Memory B cell (primary cell): ENCODE measurements around the gene HOXA3.

ENCODE experiments used
- ATAC-seq: fragments of 150-1000 bp; cut with Tn5 transposase; 2 replicates; pipeline ENCODE4 v1.10.0; 2021; ENCODE audit warnings: low read depth, mild to moderate bottlenecking, moderate library complexity
- DNase-seq, 2 donors: peaks; one replicate each; pipeline ENCODE4 v3.0.0; 2022; ENCODE audit warnings: low spot score in 2 of 2
- H3K27ac Mint-ChIP-seq: one replicate; pipeline ENCODE4 v1.8.0; 2022; ENCODE audit warnings: mild to moderate bottlenecking, moderate library complexity, mixed read lengths
- H3K27me3 Mint-ChIP-seq: one replicate; pipeline ENCODE4 v1.8.0; 2022; ENCODE audit warnings: mixed read lengths
- H3K36me3 Mint-ChIP-seq: one replicate; pipeline ENCODE4 v1.8.0; 2022; ENCODE audit warnings: mild to moderate bottlenecking, mixed read lengths
- H3K4me1 Mint-ChIP-seq: one replicate; pipeline ENCODE4 v1.8.0; 2022; ENCODE audit warnings: mixed read lengths
- H3K4me3 Mint-ChIP-seq: one replicate; pipeline ENCODE4 v1.8.0; 2022; ENCODE audit warnings: mild to moderate bottlenecking, moderate library complexity, mixed read lengths
- H3K9me3 Mint-ChIP-seq: one replicate; pipeline ENCODE4 v1.8.0; 2022; ENCODE audit warnings: mixed read lengths

Gene HOXA3

DNA sequence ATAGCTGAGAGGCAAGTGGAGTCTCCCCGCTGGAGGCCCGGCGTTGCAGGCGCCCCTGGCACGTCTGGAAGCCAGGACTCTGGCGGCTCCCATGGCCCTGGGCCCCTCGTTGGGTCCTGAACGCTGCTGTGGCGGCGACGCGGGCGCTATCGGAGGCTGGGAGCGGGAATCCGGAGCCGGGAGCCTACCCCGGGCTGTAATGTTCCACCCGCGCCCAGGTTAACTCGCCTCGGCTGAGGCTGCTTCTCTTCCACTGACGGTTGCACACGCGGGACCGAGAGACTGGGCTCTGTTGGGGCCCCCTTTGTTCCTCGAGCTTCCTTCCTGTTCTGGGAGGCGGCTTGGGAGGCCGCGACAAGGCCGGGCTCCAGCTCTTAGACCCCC is 7.6 kb downstream of the HOXA3 start:
- H3K36me3 Mint-ChIP-seq: no peaks in the 10 kb centered on the region
- no peak overlapping the region for H3K4me3 Mint-ChIP-seq
- ATAC-seq: no peak
- H3K27ac Mint-ChIP-seq: no peak overlapping the region
- H3K9me3 Mint-ChIP-seq: no peaks in the 10 kb centered on the region
- H3K27me3 Mint-ChIP-seq: peaks cover 16% of the 10 kb centered on the region
- no peak for DNase-seq
- peaks cover 13% of the 10 kb centered on the region for H3K4me1 Mint-ChIP-seq

DNA sequence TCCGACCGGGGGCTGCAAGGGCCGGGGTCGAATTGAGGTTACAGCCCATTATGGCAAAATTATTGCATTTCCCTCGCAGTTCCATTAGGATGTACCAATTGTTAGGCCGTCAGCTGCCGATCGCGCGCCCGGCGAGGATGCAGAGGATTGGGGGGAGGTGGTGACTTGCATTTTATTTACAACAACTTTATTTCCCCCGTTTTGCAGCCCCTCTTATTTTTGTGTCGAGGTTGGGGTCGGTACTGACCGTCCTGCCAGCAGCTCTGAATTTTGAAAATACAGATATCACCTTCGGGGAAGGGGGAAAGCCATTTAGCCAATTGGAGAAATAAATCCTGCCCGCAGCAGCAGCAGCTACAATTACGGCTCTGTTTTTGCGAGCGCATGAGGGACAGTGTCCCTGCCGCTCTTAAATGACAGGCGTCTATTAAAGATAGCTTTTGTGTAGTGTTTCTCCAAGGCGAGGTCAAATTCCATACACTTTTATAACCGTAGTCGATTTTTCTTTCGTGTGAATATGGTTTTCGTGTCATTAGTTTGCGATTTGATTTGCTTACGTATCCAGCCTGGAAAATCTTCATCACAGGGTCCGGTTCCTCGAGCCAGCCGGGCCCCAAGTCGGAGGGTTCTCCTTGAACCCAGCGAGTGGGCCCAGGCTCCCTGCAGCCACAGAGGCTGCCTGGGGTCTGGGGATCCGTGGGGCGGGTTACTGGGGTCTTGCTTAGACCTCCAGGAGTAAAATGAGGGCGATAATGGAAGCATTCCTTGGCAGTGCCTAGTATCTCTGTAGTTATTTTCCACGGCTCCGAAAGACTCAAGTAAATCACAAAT is 8.2 kb downstream of the HOXA3 start:
- H3K4me1 Mint-ChIP-seq: peaks cover 13% of the 10 kb centered on the region
- ATAC-seq (no peak), DNase-seq (no peak)
- H3K27me3 Mint-ChIP-seq: peaks cover 16% of the 10 kb centered on the region
- no peak overlapping the region for H3K4me3 Mint-ChIP-seq
- no peak overlapping the region for H3K27ac Mint-ChIP-seq
- H3K36me3 Mint-ChIP-seq: no peaks in the 10 kb centered on the region
- H3K9me3 Mint-ChIP-seq: no peaks in the 10 kb centered on the region

DNA sequence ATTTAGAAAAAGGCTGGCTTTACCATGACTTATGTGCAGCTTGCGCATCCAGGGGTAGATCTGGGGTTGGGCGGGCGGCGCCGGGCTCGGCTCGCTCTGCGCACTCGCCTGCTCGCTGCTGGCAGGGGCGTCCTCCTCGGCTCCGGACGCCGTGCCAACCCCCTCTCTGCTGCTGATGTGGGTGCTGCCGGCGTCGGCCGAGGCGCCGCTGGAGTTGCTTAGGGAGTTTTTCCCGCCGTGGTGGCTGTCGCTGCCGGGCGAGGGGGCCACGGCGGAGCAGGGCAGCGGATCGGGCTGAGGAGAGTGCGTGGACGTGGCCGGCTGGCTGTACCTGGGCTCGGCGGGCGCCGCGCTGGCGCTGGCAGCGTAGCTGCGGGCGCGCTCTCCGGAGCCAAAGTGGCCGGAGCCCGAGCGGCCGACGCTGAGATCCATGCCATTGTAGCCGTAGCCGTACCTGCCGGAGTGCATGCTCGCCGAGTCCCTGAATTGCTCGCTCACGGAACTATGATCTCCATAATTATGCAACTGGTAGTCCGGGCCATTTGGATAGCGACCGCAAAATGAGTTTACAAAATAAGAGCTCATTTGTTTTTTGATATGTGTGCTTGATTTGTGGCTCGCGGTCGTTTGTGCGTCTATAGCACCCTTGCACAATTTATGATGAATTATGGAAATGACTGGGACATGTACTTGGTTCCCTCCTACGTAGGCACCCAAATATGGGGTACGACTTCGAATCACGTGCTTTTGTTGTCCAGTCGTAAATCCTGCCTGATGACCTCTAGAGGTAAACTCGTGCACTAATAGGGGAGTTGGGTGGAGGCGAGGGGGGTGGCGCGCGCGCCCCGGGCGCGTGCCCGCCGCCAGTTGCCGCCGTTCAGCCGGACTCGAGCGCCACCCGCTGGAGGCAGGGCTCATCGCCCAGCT is 9.1 kb downstream of the HOXA3 start, which contains the start of gene HOXA5:
Gene HOXA5 (minus strand): TSS at position 659 of the 927 bp plus-strand sequence. CDS start 74 bp downstream, at position 585.
- peak; percentile 45 for ATAC-seq
- H3K9me3 Mint-ChIP-seq: no peaks in the 10 kb centered on the region
- no peak within 1 kb of the TSS for H3K27ac Mint-ChIP-seq
- H3K27me3 Mint-ChIP-seq: peaks cover 16% of the 10 kb centered on the region
- no peaks in the 10 kb centered on the region for H3K36me3 Mint-ChIP-seq
- DNase-seq: peak in 1 of 2 donors; percentile 49
- H3K4me1 Mint-ChIP-seq: peaks cover 11% of the 10 kb centered on the region
- peak within 1 kb of the TSS; percentile 46 for H3K4me3 Mint-ChIP-seq

DNA sequence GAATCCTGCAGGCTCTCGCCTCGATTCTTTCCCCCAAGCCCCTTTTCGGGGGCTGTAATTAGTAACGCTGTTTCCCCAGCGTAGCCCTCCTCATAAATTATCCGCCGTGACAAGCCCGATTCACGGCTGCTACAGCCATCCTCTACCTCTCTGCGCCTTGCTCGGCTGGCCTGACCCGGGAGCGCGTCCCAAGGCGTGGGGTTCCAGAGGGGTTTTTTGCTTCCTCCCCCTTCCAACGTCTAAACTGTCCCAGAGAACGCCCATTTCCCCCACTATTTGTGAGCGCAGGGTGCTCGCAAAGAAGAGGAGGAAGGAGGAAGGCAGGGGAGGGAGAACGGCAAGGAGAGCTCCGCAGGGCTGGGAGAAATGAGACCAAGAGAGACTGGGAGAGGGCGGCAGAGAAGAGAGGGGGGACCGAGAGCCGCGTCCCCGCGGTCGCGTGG is 9.8 kb downstream of the HOXA3 start:
- Mint-ChIP-seq H3K4me3 (peak overlapping the region; percentile 40), H3K36me3 (no peaks in the 10 kb centered on the region), H3K9me3 (no peaks in the 10 kb centered on the region), H3K4me1 (peaks cover 8% of the 10 kb centered on the region), H3K27me3 (peaks cover 16% of the 10 kb centered on the region), H3K27ac (no peak overlapping the region)
- DNase-seq (no peak), ATAC-seq (no peak)

DNA sequence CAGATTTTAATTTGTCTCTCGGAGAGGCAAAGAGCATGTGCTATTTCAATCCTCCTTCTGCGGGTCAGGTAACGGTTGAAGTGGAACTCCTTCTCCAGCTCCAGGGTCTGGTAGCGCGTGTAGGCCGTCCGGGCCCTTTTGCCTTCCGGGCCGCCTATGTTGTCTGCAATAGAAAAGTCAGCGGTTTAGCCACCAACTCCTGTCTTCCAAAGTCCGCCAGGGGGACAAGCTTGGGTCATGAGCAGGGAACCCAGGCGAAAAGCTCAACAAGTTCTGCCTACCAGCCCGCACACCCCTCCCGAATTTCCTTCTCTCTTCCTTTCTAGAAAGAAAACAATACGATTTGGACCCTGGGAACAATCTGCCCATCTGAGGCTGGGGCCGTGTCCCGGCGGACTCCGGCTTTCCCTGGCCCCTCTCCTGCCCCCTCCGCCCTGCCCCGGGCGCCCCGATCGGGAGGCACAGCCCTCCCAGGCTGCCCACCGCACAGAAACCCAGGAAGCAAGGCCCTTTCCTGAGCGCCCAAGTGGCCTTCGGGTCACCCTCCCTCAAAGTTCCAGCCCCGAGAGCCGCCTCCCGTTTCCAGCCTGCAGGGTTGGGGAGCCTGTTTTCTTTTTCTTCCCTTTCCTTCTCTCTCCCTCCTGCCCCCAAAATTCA is 10.3 kb downstream of the HOXA3 start:
- Mint-ChIP-seq H3K27me3 (peaks cover 14% of the 10 kb centered on the region), H3K9me3 (no peaks in the 10 kb centered on the region), H3K4me3 (no peak overlapping the region), H3K4me1 (peaks cover 4% of the 10 kb centered on the region), H3K27ac (no peak overlapping the region), H3K36me3 (no peaks in the 10 kb centered on the region)
- ATAC-seq: no peak
- DNase-seq: no peak

DNA sequence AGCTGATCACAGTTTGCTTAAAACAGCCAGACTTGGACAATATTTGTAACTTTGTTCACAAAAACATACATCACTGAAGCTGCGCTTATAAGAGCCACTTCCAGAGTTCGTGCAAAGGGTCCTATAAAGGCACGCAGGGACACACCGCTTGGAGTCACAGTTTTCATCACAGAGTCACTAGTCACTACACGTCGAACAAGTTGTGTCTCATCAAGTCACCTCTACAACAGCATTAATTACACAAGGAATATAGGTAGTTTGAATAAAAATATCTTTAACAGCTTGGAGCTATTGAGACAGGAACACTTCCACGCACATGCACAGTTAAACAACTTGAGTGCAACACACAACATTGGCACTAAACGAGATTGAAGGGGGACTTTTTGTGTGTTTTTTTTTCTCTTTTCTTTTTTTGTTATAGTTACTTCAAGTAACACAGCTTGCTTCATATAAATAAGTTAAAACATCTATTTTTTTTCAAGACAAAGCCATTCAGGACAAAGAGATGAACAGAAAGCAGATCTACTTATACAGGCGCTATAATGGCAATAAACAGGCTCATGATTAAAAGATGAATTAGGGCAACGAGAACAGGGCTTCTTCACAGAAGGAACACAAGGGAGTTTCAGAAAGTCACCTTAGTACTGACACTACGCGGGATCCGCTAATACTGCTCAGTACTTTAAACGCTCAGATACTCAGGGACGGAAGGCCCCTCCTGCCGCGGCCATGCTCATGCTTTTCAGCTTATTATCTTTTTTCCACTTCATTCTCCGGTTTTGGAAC is 11.1 kb downstream of the HOXA3 start:
- no peak overlapping the region for H3K4me3 Mint-ChIP-seq
- H3K36me3 Mint-ChIP-seq: no peaks in the 10 kb centered on the region
- no peak for DNase-seq
- peaks cover 9% of the 10 kb centered on the region for H3K27me3 Mint-ChIP-seq
- no peaks in the 10 kb centered on the region for H3K9me3 Mint-ChIP-seq
- ATAC-seq: no peak
- H3K4me1 Mint-ChIP-seq: peaks cover 2% of the 10 kb centered on the region
- H3K27ac Mint-ChIP-seq: no peak overlapping the region

DNA sequence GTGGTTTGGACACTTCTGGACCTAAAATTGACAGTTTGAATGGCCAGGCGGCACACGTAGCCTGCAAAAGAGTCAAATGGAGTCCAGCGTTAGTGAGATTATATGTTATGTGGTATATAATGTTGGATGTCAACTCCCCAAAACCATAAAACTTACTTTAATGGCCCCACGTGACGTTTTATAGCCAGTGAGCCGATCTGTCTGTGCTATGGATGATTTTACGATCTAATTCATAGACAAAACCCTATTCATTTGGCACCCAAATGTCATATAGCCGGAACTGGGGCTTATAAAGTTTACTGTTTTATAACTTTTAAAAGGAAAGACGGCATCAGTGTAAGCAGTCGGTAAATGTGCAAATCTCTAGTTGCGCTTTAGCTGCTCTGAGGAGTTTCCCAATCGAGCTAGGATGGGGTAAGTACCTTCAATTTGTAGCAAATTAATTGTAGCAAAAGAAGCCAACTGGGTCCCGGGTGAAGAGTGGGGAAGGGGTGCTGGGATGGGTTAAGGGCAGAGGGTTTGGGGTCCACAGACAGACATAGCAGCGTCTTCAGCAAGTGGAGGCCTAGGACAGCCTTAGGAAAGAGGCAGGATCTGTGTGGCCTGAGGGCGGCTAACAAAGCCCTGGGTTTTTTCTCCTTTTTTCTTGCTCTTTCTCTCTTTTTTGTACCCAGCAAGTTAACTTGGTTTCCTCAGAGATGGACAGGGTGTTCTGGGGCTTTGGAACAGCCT is 12.1 kb downstream of the HOXA3 start:
- Mint-ChIP-seq H3K27ac (no peak overlapping the region), H3K27me3 (peaks cover 8% of the 10 kb centered on the region), H3K4me3 (no peak overlapping the region), H3K9me3 (no peaks in the 10 kb centered on the region), H3K36me3 (no peaks in the 10 kb centered on the region), H3K4me1 (peaks cover 2% of the 10 kb centered on the region)
- ATAC-seq (no peak), DNase-seq (no peak)

DNA sequence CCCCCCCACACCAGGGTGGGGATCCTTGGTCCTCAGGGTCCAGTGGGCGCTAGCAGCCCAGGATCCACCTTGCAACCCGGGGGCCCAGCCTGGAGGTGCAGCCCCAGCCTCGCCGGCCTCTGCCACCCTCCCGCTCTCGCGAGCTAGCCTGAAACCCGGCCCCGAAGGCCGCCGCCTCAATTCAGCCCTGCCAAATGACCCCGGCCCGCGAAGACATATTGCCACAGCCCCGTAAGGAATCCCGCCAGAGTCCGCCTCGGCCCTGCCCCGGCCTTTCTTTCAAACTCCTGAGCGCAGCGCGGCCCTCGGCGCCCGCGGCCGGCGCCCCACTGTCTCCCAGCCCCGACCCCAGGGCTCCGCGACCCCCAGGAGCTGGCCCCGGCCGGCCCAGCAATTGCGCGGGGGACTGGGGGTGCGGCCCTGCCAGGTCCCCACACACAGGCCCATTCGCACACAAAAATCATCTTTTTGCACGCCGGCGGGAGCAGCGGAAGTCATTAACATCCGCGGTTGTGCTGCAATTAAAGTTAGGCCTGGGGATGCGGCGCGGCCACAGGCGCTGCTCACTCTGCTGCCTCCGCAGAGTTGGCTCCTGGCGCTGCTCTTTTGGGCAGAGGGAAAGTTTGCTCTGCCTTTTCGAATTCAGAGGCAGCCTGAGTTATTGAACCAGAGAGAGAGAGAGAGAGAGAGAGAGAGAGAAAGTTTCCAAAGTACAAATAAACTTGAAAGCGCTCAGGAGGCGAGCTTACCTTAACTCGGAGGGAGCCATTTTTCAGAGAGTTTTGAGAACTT is 12.9 kb downstream of the HOXA3 start:
- peaks cover 9% of the 10 kb centered on the region for H3K27me3 Mint-ChIP-seq
- no peak for DNase-seq

DNA sequence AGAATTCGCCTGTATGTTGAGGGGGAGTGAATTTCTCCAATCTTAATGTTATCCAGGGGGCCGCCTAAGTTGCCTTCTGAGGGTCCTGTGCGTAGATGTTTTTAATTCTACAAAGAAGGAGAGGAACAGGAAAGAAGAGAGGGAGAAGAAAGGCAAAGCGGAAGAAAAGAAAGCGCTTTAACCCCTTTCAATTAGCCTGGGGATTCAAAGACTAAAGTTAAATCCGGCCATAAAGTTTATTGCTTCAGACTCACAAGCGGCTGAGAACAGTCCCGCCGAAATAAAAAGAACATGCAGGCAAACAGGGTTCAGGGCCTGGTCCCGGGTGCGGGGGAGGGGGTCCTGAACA is 13.4 kb downstream of the HOXA3 start:
- Mint-ChIP-seq H3K36me3 (no peaks in the 10 kb centered on the region), H3K4me3 (no peak overlapping the region), H3K27me3 (peaks cover 13% of the 10 kb centered on the region), H3K9me3 (no peaks in the 10 kb centered on the region), H3K27ac (no peak overlapping the region), H3K4me1 (peaks cover 2% of the 10 kb centered on the region)
- DNase-seq (no peak), ATAC-seq (no peak)

More for the DNA sequence above, 12.9 kb downstream of the HOXA3 start:
- H3K4me3 Mint-ChIP-seq: no peak overlapping the region
- H3K27ac Mint-ChIP-seq: no peak overlapping the region
- no peaks in the 10 kb centered on the region for H3K9me3 Mint-ChIP-seq
- H3K36me3 Mint-ChIP-seq: no peaks in the 10 kb centered on the region
- H3K4me1 Mint-ChIP-seq: peaks cover 2% of the 10 kb centered on the region
- no peak for ATAC-seq

DNA sequence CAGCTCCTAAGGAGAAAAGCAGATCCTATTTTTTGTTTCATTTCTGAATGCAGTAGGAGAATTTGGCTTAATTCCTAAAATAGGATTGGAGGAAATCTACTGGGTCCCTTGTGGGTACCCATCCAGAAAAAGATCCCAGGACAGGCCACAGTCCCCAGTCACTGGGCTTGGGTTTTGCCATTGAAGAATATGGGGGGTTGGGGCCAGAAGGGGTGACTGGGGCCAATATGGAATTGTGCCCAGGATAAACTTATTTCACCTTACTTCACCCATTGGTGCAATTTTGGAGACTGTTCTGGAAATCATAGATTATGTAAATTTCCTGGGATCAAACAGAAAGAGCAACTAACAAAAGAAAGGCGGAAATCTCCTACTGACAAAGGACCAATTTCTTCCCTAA is 13.9 kb downstream of the HOXA3 start:
- Mint-ChIP-seq H3K9me3 (no peaks in the 10 kb centered on the region), H3K4me3 (no peak overlapping the region), H3K27me3 (peaks cover 17% of the 10 kb centered on the region), H3K27ac (no peak overlapping the region), H3K36me3 (no peaks in the 10 kb centered on the region), H3K4me1 (peaks cover 2% of the 10 kb centered on the region)
- no peak for ATAC-seq
- no peak for DNase-seq

DNA sequence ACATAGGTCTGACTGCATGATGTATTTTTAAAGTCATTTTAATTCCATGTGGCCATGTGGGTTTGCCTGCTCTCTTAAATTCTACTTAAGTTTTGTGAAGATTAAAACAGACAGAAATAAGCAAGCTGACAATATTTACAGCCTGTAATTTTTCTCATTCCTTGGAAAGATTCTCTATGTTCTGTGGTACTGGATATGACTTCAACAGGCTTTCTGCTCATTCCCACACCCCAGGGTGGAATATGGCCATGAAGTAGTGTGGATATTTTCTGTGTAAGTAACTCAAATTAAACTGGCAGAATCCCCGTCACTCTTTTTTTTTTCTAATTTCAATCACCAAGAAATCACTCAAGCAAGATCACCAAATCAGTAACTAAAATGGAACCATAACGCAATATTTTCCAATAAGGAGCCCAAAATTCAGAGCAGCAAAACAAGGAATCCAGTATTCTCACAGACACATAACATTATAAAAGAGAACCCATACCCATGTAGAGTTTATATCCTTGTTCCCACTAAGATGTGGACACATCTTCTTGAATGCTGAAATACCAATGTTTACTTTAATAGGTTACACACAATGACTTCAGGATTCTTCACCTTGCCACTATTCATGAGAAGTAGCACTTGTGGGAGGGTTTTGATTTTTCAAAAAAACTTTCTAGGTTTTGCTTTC is 14.6 kb downstream of the HOXA3 start:
- H3K4me1 Mint-ChIP-seq: peaks cover 2% of the 10 kb centered on the region
- H3K27ac Mint-ChIP-seq: no peak overlapping the region
- peaks cover 16% of the 10 kb centered on the region for H3K27me3 Mint-ChIP-seq
- H3K36me3 Mint-ChIP-seq: no peaks in the 10 kb centered on the region
- H3K4me3 Mint-ChIP-seq: no peak overlapping the region
- no peak for DNase-seq
- no peaks in the 10 kb centered on the region for H3K9me3 Mint-ChIP-seq
- ATAC-seq: no peak

DNA sequence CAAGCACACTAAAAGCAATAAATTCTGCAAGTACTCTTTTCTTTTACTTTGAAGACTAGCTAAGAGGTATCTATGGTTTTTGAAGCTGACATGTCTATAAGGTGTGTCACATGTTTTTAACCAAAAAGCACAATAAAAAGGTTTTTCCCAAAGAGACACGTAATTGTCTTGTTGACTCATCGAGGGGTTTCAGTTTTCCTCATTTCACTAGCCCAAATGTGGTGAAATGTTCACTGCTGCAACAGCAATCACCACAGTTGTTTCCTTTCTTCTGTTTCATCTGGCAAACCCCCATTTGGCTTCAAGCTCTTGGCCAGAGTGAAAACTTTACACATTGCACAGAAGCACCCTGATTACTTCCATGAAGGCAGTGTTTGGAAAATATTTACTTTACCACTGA is 18.0 kb downstream of the HOXA3 start:
- H3K4me1 Mint-ChIP-seq: no peaks in the 10 kb centered on the region
- no peak overlapping the region for H3K27ac Mint-ChIP-seq
- peaks cover 12% of the 10 kb centered on the region for H3K27me3 Mint-ChIP-seq
- DNase-seq (no peak), ATAC-seq (no peak)
- no peak overlapping the region for H3K4me3 Mint-ChIP-seq
- H3K36me3 Mint-ChIP-seq: no peaks in the 10 kb centered on the region
- no peaks in the 10 kb centered on the region for H3K9me3 Mint-ChIP-seq
